ENCODE data around the gene AKR1E2. TPM values are rescaled to one million over a fixed set of nuclear protein-coding genes. Genes with fewer than 3 reads are reported as not detected.

The AKR1E2 gene
- total and polyA plus RNA-seq, 10 of the 15 experiments (the other 5 are each of a cell fraction or from before 2014, with no cell fraction given), result not detected

- FAIRE-seq, result no peak
- Histone ChIP-seq H3K36me3 (ENCODE audit: control insufficient read depth in 2 of 2, insufficient read depth in 2 of 2, low read length in 1 of 2) (no peaks in the 10 kb centered on the region), H3K9me3 (replicated peaks; ENCODE audit: control insufficient read depth, insufficient read depth, low read length) (no peaks in the 10 kb centered on the region), H3K4me3 (no peak overlapping the region), H3K4me2 (ENCODE audit: control insufficient read depth, insufficient read depth) (no peak overlapping the region), H3K9ac (ENCODE audit: control insufficient read depth, insufficient read depth, low read length) (no peak overlapping the region), H3K4me1 (ENCODE audit: control insufficient read depth, insufficient read depth, low read length) (no peaks in the 10 kb centered on the region), H4K20me1 (ENCODE audit: control insufficient read depth, insufficient read depth) (no peaks in the 10 kb centered on the region), H3K27me3 (replicated peaks in 1 of 2; ENCODE audit: control insufficient read depth in 2 of 2, insufficient read depth in 2 of 2, low read length in 1 of 2) (no peaks in the 10 kb centered on the region; a peak in 1 of 4 replicates), H3K79me2 (ENCODE audit: control insufficient read depth, insufficient read depth, low read length) (no peaks in the 10 kb centered on the region), H2AFZ (ENCODE audit: control insufficient read depth, low read depth, low read length) (no peak overlapping the region), H3K27ac (ENCODE audit: control insufficient read depth, insufficient read depth) (no peak overlapping the region)
- ChIA-PET POLR2A (no interaction called here), CTCF (no interaction called here), RAD21 (ENCODE audit: unreplicated experiment) (no interaction called here), SMC1A (ENCODE audit: uncharacterized antibody, unreplicated experiment) (no interaction called here)
- no peak for DNase-seq (ENCODE audit: low read depth, low spot score)
- in situ Hi-C loops (cut with MboI), result no loop called here
- intact Hi-C loops (cut with micrococcal nuclease; ENCODE audit: unreplicated experiment), result no loop called here
- no TSS peak for BruUV-seq (replicated peaks)
- ATAC-seq, result no peak
- WGBS (ENCODE audit: insufficient coverage, insufficient replicate concordance, low lambda C conversion rate, missing lambda C conversion rate), result 23% methylated on average over 8 of the region's 8 CpGs
- TF ChIP-seq CHD2 (IDR thresholded peaks at IDR 0.05; ENCODE audit: borderline replicate concordance, low read depth, low read length) (no peak), CBX3 (IDR thresholded peaks at IDR 0.05; ENCODE audit: borderline replicate concordance, low read depth) (no peak), CBFB (IDR thresholded peaks at IDR 0.05; ENCODE audit: low read depth) (no peak)
- TF ChIP-seq, protein P1, sequence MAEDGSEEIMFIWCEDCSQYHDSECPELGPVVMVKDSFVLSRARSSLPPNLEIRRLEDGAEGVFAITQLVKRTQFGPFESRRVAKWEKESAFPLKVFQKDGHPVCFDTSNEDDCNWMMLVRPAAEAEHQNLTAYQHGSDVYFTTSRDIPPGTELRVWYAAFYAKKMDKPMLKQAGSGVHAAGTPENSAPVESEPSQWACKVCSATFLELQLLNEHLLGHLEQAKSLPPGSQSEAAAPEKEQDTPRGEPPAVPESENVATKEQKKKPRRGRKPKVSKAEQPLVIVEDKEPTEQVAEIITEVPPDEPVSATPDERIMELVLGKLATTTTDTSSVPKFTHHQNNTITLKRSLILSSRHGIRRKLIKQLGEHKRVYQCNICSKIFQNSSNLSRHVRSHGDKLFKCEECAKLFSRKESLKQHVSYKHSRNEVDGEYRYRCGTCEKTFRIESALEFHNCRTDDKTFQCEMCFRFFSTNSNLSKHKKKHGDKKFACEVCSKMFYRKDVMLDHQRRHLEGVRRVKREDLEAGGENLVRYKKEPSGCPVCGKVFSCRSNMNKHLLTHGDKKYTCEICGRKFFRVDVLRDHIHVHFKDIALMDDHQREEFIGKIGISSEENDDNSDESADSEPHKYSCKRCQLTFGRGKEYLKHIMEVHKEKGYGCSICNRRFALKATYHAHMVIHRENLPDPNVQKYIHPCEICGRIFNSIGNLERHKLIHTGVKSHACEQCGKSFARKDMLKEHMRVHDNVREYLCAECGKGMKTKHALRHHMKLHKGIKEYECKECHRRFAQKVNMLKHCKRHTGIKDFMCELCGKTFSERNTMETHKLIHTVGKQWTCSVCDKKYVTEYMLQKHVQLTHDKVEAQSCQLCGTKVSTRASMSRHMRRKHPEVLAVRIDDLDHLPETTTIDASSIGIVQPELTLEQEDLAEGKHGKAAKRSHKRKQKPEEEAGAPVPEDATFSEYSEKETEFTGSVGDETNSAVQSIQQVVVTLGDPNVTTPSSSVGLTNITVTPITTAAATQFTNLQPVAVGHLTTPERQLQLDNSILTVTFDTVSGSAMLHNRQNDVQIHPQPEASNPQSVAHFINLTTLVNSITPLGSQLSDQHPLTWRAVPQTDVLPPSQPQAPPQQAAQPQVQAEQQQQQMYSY (CRISPR knock-in tag; IDR thresholded peaks at IDR 0.05), result no peak
Observed at GRCh38 chr10:4784667-4785333, 41.2 kb upstream of the AKR1E2 start.

Data from GM12878 (cell line).